LNCaP clone FGC (cell line): Measurements from ENCODE around the gene CARD10.
"Not testable (repeated sequence)": the region's sequence is repeated elsewhere in the genome, so short reads cannot be mapped to it uniquely, and the experiment has no call there.

Source experiments
- DNase-seq: peaks from one replicate; pipeline ENCODE4 v3.0.0-alpha.2; 2011; ENCODE audit warnings: low read depth
- H3K4me3 ChIP-seq: 2 replicates; pipeline ENCODE4 v1.5.1; 2011; ENCODE audit warnings: mild to moderate bottlenecking, low read depth, low read length, control low read depth
- CTCF ChIP-seq: IDR thresholded peaks from 2 replicates; pipeline ENCODE4 v1.5.1; 2012; ENCODE audit warnings: mild to moderate bottlenecking; ENCODE audit not compliant: control insufficient read depth, insufficient read depth; ENCODE audit errors: extremely low read depth

The CARD10 gene

GRCh38 chr22:37533995-37534394 lies 14.8 kb upstream of the CARD10 start:
- no peak for TF ChIP-seq CTCF
- DNase-seq = no peak

GRCh38 chr22:37529652-37530345 lies 10.6 kb upstream of the CARD10 start:
- DNase-seq = peak; percentile 73
- TF ChIP-seq CTCF = no peak
- no peak overlapping the region for H3K4me3 ChIP-seq

More at GRCh38 chr22:37533995-37534394, 14.8 kb upstream of the CARD10 start:
- H3K4me3 ChIP-seq = no peak overlapping the region

GRCh38 chr22:37527952-37528351 lies 8.7 kb upstream of the CARD10 start:
- not testable (repeated sequence) for DNase-seq

GRCh38 chr22:37527081-37527752 lies 8.0 kb upstream of the CARD10 start:
- not testable (repeated sequence) for H3K4me3 ChIP-seq, DNase-seq

More at GRCh38 chr22:37527952-37528351, 8.7 kb upstream of the CARD10 start:
- H3K4me3 ChIP-seq = not testable (repeated sequence)

- TF ChIP-seq CTCF = no peak
- no peak for DNase-seq
- H3K4me3 ChIP-seq = no peak overlapping the region
Observed at GRCh38 chr22:37526376-37526775, 7.2 kb upstream of the CARD10 start.

GRCh38 chr22:37525746-37526350 lies 6.6 kb upstream of the CARD10 start:
- H3K4me3 ChIP-seq = no peak overlapping the region
- DNase-seq = no peak
- no peak for TF ChIP-seq CTCF

- TF ChIP-seq CTCF = no peak
- no peak overlapping the region for H3K4me3 ChIP-seq
- DNase-seq = no peak
Observed at GRCh38 chr22:37525073-37525745, 6.0 kb upstream of the CARD10 start.

- no peak for TF ChIP-seq CTCF
- DNase-seq = no peak
- no peak overlapping the region for H3K4me3 ChIP-seq
Observed at GRCh38 chr22:37522482-37522881, 3.3 kb upstream of the CARD10 start.
